ENCODE measurements around the gene SHC1.
A peak's percentile ranks its signal among the peaks of the same experiment; 100 is the strongest.
"Not testable (repeated sequence)": the region's sequence is repeated elsewhere in the genome, so short reads cannot be mapped to it uniquely, and the experiment has no call there.

SHC1 gene

DNA sequence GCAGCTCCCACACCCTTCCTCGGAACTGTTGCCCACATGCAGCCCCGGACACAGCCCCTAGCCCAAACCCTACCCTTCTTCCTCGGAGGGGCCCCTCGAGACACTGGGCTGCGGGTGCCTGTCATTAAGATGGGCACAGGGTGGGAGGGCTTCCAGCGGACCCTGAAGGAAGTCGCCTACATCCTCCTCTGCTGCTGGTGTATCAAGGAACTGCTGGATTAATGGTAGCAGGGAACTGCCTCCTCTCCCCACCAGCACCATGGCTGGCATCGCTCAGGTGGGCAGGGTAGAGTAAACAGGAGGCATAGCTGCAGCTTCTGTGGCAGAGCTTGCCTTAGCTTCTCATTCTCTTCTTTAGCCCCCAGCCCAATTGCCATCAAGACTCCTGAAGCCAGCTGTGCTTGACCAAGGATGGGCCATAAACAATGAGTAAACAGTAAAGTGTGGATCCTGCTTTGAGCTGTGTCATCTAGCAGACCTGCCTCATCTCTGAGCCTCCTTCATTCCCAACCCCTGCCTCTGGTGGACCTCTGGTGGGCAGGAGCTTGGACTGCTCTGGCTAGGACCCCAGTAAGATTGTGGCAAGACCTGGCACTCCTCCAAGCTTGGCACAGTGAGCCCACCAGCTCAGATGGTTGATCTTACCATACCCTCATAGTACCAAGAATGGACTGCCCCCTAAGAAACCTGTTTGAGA lies 23.2 kb upstream of the SHC1 start, which contains the start of gene LENEP:
Gene LENEP (plus strand): TSS at position 15 of the 697 bp plus-strand sequence. CDS start 22 bp downstream, at position 37.
- DNase-seq: no peak

DNA sequence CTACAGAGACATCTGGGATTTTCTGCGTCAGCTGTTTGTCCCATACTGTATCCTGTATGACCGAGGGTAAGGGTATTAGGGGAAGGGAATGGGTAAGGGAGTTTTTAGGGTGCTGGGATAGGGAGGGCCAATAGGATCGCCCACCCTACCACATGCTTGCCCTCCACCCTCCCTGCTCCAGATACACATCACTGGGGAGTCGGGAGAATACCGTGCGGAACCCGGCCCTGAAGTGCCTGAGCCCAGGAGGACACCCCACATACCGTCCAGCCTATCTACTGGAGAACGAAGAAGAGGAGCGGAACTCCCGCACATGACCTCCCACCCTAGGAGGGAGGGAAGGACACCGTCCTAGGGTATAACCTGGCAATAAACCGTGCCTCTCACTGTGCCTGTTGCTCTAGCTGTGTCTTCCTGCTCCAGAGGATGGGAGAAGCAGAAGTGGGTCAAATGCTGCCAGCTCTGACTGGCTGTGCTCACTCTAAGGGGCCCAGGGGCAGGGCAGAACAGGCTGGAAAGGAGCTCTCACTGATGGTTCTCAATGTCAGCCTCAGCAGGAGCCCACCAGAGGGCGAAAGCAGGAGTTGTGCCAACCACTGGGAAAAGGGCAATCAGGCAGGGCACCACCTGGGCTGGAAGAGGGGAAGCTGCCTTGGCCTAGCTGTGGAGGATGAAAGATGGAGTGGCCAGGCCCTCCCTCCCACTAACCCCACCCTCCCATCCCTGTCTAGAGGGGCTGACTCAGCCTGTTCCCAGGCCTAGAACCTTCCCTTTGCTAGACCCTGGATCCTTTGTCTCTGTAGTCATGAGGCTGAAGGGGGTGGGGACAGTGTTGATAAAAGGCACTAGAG lies 22.4 kb upstream of the SHC1 start:
- peak; percentile 50 to 73 for DNase-seq

DNA sequence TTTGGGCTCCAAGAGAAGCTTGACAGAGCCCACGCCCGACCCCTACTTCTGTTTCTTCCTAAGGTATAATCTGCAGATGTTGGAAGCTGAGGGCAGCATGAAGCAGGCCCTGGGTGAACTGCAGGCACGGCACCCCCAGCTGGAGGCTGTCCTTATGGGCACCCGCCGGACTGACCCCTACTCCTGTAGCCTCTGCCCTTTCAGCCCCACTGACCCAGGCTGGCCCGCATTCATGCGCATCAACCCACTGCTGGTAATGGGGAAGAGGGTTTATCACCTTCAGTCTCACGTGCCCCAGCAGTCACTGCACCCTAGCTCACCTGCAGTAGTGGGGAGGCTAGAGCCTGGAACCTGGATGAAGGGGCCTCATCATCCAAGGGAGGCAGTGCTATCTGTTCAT lies 19.7 kb upstream of the SHC1 start:
- DNase-seq: no peak

DNA sequence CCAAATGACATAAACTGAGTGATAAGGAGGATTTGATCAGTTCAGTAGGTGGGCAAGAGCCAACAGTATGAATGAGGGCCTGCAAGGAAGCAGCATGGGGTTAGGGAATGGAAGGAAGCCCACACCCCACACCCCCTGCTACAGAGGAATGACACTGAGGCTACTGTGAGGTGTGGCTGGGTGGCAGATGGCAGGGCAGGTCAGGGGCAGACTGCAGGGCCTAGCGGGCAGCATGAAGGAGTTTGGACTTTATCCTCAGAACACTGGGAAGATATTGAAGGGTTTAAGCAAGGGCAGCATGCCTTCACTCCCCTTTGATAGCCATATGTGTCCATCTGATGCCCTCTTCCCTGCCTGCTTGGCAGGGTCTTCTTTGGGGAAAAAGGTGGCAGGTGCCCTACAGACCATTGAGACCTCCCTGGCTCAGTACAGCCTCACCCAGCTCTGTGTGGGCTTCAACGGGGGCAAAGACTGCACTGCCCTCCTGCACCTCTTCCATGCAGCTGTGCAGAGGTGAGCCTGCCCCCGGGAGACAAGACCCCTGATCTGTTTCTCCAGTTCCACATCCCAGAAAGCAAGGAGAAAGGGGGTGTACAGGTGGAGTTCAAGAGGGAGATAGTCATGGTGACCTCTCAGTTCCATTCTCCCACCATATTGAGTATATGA lies 18.8 kb upstream of the SHC1 start:
- no peak for DNase-seq

DNA sequence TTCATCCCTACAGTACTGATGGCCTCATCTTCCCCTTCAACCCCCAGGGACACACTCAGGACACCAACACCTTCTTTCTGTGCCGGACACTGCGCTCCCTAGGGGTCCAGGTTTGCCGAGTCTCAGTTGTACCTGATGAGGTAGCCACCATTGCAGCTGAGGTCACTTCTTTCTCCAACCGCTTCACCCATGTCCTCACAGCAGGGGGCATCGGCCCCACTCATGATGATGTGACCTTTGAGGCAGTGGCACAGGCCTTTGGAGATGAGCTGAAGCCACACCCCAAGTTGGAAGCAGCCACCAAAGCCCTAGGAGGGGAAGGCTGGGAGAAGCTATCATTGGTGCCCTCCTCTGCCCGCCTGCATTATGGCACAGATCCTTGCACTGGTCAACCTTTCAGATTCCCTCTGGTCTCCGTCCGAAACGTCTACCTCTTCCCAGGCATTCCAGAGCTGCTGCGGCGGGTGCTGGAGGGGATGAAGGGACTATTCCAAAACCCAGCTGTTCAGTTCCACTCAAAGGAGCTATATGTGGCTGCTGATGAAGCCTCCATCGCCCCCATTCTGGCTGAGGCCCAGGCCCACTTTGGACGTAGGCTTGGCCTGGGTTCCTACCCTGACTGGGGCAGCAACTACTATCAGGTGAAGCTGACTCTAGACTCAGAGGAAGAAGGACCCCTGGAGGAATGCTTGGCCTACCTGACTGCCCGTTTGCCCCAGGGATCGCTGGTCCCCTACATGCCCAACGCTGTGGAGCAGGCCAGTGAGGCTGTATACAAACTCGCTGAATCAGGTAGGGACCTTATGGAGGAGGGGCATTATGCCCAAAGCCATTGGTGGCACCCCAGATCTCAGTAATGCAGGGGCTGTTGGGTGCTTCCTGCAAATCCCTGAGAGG lies 17.8 kb upstream of the SHC1 start:
- no peak for DNase-seq

DNA sequence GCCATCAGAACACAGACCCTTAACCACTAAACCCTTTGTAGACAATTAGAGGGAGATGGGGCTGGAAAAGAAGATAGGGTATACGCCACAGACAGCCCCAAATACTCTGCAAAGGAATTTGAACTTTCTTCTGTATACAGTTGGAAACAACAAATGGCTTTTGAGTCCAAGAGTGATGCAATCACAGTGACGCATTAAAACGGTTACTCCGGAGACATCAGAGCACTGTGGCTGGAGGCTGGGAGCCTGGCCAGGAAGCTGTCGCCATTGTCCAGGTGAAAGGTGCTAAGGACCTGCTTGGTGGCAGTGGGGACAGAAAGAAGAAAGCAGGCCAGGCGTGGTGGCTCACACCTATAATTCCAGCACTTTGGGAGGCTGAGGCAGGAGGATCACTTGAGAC lies 16.8 kb upstream of the SHC1 start:
- DNase-seq: no peak

DNA sequence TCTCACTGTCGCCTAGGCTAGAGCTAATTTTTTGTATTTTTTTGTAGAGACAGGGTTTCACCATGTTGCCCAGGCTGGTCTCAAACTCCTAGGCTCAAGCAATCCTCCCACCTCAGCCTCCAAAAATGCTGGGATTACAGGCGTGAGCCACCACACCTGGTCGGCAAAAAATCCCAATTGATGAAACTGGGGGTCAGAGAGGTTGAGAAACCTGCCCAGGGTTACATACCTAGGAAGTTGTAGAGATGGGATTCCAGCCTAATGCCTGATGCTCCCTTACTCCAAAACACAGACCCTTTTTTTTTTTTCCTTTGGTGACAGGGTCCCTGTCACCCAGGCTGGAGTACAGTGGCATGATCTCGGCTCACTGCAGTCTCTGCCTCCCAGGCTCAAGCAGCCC lies 16.2 kb upstream of the SHC1 start:
- not testable (repeated sequence) for DNase-seq

DNA sequence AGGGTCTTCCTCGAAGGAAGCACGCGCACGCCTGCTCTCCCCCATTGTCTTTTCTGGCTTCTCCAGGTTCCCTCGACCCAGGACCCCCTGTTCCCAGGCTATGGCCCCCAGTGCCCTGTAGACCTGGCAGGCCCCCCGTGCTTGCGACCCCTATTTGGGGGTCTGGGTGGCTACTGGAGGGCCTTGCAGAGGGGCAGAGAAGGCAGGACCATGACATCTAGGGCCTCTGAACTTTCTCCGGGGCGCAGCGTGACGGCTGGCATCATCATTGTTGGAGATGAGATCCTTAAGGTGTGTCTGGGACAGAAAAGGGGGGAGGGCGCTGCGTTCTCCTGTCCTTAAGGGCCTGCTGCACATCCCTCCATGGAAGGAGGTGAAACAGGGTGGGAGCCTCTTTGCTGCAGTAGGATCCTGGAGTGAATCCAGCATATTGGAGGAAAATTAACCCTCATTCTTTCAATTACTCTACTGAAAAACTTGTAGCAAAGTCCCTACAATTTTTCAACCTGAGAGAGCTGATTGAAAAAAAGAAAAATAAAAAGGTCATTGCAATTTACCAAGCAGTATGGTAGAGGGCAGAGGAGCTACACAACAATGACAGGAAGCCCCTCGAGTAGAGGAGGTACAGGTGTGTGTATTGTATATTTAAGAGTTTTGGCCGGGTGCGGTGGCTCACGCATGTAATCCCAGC lies 13.4 kb upstream of the SHC1 start:
- DNase-seq: peak in 1 of 2 experiments; percentile 54

DNA sequence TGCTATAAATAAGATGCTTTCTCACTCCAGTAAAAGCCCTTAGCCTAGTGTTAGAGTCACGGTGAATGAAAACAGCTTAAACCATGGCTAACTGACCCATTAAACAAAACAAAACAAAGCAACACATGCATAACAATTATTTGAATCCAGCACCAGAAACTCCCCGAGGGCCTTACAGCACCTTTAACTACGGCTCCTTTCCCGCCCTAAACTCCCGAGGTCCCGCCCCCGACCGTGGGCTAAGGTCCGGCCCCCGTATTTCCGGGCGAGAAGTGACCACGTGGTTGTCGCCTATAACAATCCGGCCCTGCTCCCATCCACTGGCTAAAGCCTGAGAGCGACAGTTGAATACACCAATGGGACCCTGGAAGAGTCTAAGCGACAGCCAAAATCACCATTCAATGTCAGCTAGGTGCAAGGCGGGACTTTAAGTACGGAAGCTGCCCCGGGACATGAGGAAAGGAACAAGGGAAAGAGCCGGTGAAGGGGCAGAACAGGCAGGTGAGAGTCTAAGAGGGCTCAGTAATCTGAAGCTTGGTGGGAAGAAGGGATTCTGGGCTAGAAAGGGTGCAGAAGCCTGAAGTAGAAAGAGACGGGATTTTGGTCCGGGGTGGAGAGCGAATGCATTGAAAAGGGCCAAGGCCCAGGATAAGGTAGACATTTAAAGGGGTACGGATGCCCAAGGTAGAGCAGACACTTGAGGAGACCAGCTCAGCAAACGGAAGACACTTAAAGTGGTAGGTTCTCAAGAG lies 12.5 kb upstream of the SHC1 start, which contains the start of gene FLAD1:
Gene FLAD1 (plus strand): TSS at position 448 of the 752 bp plus-strand sequence. CDS start 351 bp downstream, outside the sequence.
- peak; percentile 100 for DNase-seq

DNA sequence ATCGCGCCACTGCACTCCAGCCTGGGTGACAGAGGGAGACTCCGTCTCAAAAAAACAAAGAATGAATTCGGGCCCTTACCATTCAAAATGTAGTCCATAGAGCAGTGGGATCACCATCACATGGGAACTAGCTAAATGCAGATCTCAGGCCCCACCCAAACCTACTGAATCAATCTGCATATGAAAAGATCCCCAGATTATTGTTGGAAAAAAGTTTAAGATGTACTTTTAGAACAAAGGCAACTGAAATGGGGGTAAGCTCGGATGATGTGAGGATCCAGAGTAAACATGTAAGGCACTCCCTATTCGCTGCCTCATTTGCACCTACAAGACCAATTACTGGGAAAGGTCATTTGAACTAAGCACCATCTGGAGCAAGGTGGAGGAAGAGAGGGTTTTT lies 11.8 kb upstream of the SHC1 start:
- peak in 1 of 2 experiments; percentile 71 for DNase-seq

DNA sequence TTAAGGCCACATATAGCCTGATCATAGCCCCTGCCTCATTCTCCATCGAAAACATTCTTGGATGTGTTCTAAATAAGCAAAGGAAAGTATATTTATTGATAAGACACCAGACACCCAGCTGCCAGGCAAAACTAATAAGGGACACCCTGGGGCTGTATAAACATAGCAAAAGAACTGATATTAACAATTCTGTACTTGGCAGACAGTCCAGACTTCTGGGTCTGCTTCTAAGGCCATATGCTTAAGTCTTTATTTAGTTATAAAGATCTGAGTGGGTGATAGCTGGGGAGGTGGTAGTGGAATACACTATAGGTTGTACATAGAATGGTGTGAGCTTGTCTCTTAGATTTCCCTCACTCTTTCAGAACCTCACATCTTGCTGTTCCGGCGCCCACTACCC lies 7.8 kb upstream of the SHC1 start:
- no peak for DNase-seq

DNA sequence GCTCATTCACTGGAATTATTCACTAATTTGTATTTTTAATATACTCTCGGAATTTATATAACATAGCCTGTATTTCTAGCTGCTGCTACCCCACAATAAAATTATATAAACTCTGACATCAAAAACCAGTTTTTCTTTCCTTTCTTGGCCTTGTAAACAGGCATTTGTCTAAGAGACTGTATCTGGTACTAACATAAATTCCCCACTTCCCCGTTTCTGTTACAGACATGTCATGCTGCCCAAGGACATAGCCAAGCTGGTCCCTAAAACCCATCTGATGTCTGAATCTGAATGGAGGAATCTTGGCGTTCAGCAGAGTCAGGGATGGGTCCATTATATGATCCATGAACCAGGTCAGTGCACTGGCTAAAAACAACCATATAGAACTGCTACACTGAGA lies 7.2 kb upstream of the SHC1 start:
- DNase-seq: not testable (repeated sequence)

DNA sequence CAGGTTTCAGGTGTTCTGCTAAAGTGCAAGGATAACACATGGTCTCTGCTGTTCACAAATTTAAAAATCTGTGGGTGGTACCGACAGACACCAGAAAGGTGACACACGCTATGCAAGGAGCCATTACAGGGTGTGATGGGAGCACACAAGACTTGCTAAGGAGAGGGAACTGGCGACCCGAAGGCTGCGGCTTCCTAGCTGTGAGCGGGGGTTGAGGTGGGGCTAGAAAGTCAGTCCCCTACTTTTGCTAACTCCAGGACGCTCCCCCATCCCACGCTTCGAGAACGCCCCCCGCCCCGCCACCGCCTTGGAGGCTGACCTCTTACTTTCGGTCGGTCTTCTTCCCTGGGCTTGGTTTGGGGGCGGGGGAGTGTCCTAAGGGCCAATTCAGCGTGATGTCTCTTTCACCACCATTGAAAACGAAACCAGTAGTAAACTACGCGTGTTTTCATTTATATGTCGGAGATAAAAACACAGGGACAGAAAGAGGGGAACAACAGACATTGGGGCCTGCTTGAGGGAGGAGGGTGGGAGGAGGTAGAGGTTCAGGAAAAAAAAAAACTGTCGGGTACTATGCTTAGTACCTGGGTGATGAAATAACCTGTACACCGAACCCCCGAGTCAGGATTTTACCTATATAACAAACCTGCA lies 5.0 kb upstream of the SHC1 start:
- DNase-seq: peak in 1 of 2 experiments; percentile 79

DNA sequence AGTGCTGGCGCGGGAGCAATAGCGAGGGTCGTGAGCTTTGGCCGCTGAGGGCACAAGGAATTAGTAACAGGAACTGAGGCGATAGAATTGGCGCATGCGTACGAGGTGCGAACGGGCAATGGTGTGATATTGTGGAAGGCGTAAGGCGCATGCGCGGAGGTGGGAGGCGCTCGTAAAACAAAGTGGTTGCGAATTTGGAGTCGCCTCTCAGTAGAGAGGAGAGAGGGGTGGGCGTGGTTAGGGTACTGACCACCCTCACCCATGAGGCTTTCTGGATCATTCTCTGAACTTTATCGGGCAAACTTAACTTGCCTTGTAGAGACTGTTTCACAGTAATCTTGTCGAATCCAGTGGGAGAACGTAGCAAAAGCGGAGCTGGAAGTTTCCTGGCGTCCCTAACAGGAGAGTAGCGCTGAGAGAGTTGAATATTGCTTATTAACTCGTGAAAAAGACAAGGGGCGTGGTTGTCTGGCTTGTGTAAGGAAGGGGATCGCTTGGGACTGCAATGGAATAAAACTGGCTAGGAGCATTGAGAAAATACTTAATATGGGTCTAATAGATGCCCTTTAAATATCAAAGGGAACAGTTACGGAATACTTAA lies 4.4 kb upstream of the SHC1 start:
- peak; percentile 99 to 100 for DNase-seq

DNA sequence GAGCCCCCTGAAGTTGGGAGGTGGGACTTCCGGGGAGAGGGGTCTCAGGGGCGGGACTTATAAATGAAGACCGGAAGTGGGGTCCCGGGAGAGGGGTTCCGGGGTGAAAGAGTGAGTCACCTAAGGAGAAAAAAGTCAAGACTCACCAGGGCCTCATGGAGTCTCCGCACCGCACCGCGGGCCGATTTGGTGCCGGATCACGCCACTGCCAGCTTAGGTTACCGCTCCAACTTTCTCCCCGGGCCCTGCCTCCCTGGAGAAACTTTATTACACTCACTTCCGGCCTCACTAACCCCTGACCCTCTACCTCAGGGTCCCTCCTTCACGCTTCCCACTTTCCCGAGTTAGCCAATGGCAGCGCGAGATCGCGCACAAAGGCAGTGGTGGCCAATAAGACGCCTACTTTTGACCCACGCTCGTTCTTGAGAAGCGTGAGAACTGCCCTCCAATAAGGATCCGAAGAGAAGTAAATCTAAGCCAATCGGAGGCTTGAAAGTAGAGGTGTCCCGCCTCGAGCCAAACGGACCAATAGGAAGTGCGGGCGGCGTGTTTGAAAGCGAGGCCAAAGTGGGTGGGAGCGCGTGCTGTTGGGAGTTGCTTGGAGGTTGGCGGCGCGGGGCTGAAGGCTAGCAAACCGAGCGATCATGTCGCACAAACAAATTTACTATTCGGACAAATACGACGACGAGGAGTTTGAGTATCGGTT lies 3.7 kb upstream of the SHC1 start, which contains the start of gene CKS1B:
Gene CKS1B (plus strand): TSS at position 580 of the 706 bp plus-strand sequence. CDS start 65 bp downstream, at position 645.
- peak; percentile 100 for DNase-seq

DNA sequence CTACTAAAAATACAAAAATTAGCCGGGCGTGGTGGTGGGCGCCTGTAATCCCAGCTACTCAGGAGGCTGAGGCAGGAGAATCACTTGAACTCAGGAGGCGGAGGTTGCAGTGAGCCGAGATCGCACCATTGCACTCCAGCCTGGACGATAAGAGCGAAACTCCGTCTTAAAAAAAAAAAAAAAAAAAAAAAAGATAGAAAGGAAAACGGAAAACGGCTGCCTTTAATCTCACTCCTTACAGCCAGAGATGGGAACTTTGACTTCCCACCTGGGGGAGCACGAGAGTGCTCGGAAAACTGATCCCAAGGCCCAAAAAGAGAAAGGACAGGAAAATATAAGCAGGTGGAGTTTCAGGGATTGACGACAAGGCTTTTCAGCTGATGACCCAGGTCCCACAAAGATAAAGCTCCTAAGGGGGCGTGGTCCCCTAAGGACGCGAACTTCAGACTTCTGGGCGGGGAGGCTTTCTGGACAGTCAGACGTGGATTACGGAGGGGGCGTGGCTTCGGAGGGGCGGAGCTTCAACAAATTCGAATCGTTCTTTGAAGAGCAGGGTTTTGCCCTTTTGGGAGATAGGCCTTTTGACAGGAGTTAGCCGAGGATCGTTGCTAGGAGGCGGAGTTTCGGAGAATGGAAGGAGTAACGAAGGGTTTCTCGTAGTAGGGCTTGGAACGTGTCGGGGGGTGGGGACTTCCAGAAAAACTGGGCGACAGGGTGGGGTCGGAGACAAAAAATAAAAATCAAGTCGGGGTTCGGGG lies 3.0 kb upstream of the SHC1 start:
- peak; percentile 99 to 100 for DNase-seq

DNA sequence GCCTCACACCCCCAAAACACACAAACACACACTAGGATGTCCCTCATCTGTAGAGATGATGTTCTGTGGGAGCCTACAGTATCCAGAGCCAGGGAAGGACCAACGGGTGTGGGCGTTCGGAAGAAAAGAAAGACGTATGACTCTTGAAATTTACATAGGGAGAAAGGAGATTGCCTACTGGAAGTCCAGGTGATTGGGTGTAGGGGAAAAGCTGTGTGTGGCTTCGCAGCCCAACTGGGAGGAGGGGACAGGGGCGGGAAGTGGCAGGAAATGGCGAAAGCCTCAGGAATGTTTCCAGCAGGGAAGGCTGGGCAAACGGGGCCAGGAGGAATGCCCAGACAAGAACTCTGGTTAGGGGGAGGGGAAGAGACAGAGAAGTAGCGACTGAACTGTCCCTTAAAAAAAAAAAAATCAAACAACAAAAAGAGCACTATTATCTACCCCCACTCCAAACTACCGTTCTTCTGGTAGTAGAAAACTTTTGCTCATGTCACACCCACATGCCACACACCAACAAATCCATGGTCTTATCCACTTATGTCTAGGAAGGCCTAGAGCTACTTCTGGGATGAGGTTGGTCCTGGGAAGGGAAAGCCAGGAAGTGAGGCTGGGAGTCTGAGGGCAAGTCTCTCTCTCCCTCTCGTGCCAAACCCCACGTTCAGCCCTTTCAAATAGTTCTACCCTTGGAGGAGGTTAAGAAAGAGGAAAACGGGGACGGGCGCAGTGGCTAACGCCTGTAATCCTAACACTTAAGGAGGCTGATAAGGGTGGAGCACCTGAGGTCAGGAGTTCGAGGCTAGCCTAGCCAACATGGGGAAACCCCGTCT lies 2.2 kb upstream of the SHC1 start:
- no peak for DNase-seq

DNA sequence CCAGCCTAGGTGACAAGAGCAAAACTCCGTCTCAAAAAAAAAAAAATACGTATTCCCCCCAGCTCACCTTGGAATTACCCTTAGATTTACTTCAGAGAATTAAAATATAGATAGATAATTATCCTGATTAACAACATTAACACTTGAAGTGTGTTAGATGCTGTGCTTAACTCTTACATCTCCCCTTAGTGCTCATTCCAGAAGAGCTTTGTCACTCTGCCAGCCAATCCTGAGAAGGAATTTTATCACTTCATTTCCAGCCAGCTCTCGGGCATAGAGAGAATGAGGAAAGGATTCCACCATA lies 1.6 kb upstream of the SHC1 start:
- DNase-seq: no peak

All from NCI-H526 (cell line).